A549 (cell line): ENCODE results near the gene RALGAPA1. TPM values are rescaled to one million over a fixed set of nuclear protein-coding genes. Genes with fewer than 3 reads are reported as not detected.
"Not testable (repeated sequence)": the region's sequence is repeated elsewhere in the genome, so short reads cannot be mapped to it uniquely, and the experiment has no call there.

Experiments used
- ATAC-seq, 2 experiments: fragments of 200-7000 bp in 1 of 2; fragments of >200 bp in 1 of 2; cut with Nextera tagmentation in 1 of 2; cut with Tn5 transposase in 1 of 2; 3 replicates each; pipeline versions ENCODE4 v1.8.0 to v1.9.1; 2018 to 2020; ENCODE audit warnings: mild to moderate bottlenecking in 1 of 2, moderate library complexity in 1 of 2
- CTCF ChIA-PET: fragments of 300-600 bp; sonication (Branson Sonifier 250); formaldehyde crosslinking; extraction: SDS; loops from one replicate; lab custom pipeline; 2021; ENCODE audit warnings: antibody characterized with exemption, inconsistent platforms; lab: Yijun Ruan, JAX
- POLR2A ChIA-PET: fragments of 350-600 bp; formaldehyde crosslinking; extraction: SDS; loops from one replicate; lab custom pipeline; 2021; ENCODE audit warnings: antibody characterized with exemption, inconsistent platforms; lab: Yijun Ruan, JAX
- DNase-seq, 2 experiments: peaks; one replicate each; pipeline versions ENCODE4 v3.0.0 to v3.0.0-alpha.2; 2011 to 2016; ENCODE audit warnings: low read depth in 1 of 2, low spot score in 1 of 2
- FAIRE-seq: peaks from 2 replicates; lab custom pipeline; 2011; peaks lifted over from hg19 to GRCh38; lab: Jason Lieb, UNC
- H3K27ac ChIP-seq, 2 experiments: fragments of >200 bp; sonication (Bioruptor Twin); formaldehyde crosslinking; 3 replicates each; pipeline ENCODE4 v1.5.1; 2016 to 2017
- H3K4me1 ChIP-seq: fragments of >200 bp; sonication (Bioruptor Twin); formaldehyde crosslinking; 3 replicates; pipeline ENCODE4 v1.6.1; 2016
- H3K4me2 ChIP-seq: fragments of >200 bp; sonication (Bioruptor Twin); formaldehyde crosslinking; 3 replicates; pipeline ENCODE4 v1.6.1; 2016
- H3K4me3 ChIP-seq: fragments of >200 bp; sonication (Bioruptor Twin); formaldehyde crosslinking; 3 replicates; pipeline ENCODE4 v1.5.1; 2016
- H3K9me3 ChIP-seq: fragments of >200 bp; sonication (Bioruptor Twin); formaldehyde crosslinking; 3 replicates; pipeline ENCODE4 v1.6.1; 2016
- BCL3 ChIP-seq: fragments of >200 bp; sonication (Bioruptor Twin); formaldehyde crosslinking; IDR thresholded peaks from 3 replicates; pipeline ENCODE4 v1.6.1; 2016
- CBX2 ChIP-seq: fragments of 200-600 bp; sonication (generic); IDR thresholded peaks from 2 replicates; pipeline ENCODE4 v1.6.1; 2016; ENCODE audit warnings: low read depth, mild to moderate bottlenecking, borderline replicate concordance
- ELK1 ChIP-seq: fragments of 150-350 bp; IDR thresholded peaks from 2 replicates; pipeline ENCODE4 v1.6.1; 2014; ENCODE audit warnings: low read depth, mild to moderate bottlenecking, low read length
- FOSL2 ChIP-seq, 2 experiments: fragments of 450-650 bp in 1 of 2; fragments of >200 bp in 1 of 2; sonication (Bioruptor Twin) in 1 of 2; formaldehyde crosslinking; IDR thresholded peaks; 2 replicates each; pipeline versions ENCODE4 v1.5.0 to v1.6.1; 2016 to 2020; ENCODE audit warnings: mild to moderate bottlenecking in 1 of 2, moderate library complexity in 1 of 2
- HDAC2 ChIP-seq: fragments of 200-600 bp; sonication (generic); IDR thresholded peaks from 2 replicates; pipeline ENCODE4 v1.6.1; 2016
- HMGXB4 ChIP-seq: fragments of 250-450 bp; sonication (Bioruptor Pico); IDR thresholded peaks from 2 replicates; pipeline ENCODE4 v1.5.0; 2021; ENCODE audit warnings: mild to moderate bottlenecking, moderate library complexity, borderline replicate concordance
- JUN ChIP-seq, 2 experiments: fragments of >200 bp; sonication (Bioruptor Twin); formaldehyde crosslinking; IDR thresholded peaks; 2 replicates in 1 of 2; 3 replicates in 1 of 2; pipeline ENCODE4 v1.6.1; 2016 to 2017
- MAZ ChIP-seq: fragments of 150-350 bp; IDR thresholded peaks from 2 replicates; pipeline ENCODE4 v1.6.1; 2014; ENCODE audit warnings: antibody characterized with exemption, low read depth, low read length, borderline replicate concordance
- NR3C1 ChIP-seq: fragments of >200 bp; sonication (Bioruptor Twin); formaldehyde crosslinking; IDR thresholded peaks from 3 replicates; pipeline ENCODE4 v1.6.1; 2017
- PHF8 ChIP-seq: fragments of 200-600 bp; sonication (generic); IDR thresholded peaks from 2 replicates; pipeline ENCODE4 v1.6.1; 2016; ENCODE audit warnings: low read depth, mild to moderate bottlenecking, antibody characterized with exemption, moderate library complexity, borderline replicate concordance
- POLR2A ChIP-seq: IDR thresholded peaks from 2 replicates; pipeline ENCODE4 v1.6.1; 2012; ENCODE audit warnings: mild to moderate bottlenecking, low read length
- RNF2 ChIP-seq: fragments of 200-600 bp; sonication (generic); IDR thresholded peaks from 2 replicates; pipeline ENCODE4 v1.6.1; 2016; ENCODE audit warnings: low read depth, mild to moderate bottlenecking, antibody characterized with exemption, moderate library complexity, borderline replicate concordance
- TP53 ChIP-seq: fragments of 250-450 bp; sonication (Bioruptor Pico); IDR thresholded peaks from 2 replicates; pipeline ENCODE4 v1.5.0; 2021; ENCODE audit warnings: mild to moderate bottlenecking, moderate library complexity
- ZC3H11A ChIP-seq: fragments of 450-650 bp; IDR thresholded peaks from 2 replicates; pipeline ENCODE4 v1.6.1; 2014; ENCODE audit warnings: antibody characterized with exemption, mild to moderate bottlenecking
- WGBS: methylation state at CpG from one replicate; pipeline ENCODE4 v1.1.6; 2017; ENCODE audit errors: missing lambda C conversion rate; 5-methylcytosine and 5-hydroxymethylcytosine counted together
- polyA minus RNA-seq: library from RNA; depleted of rRNA, polyadenylated mRNA; stranded (reverse); fragments of >200 nt; gene quantifications from 2 replicates; pipeline ENCODE4 v1.2.3, GENCODE V29; 2011; rRNA and poly(A)+ RNA removed
- polyA plus RNA-seq, 4 experiments: library from polyadenylated mRNA; depleted of rRNA in 3 of 4; stranded (reverse); fragments of >200 nt; fragmentation: RNase III in 1 of 4; extraction: RNeasy Plus Mini Kit Qiagen cat#74134 plus additional on column Dnase treatment in 1 of 4; gene quantifications; 2 replicates in 3 of 4; 3 replicates in 1 of 4; pipeline ENCODE4 v1.2.3, GENCODE V29; 2011 to 2017
- TF ChIP-seq, protein P1 (sequence below): fragments of >200 bp; sonication (Bioruptor Twin); formaldehyde crosslinking; IDR thresholded peaks from 3 replicates; pipeline ENCODE4 v1.5.1; 2016
- TF ChIP-seq, protein P2 (sequence below): IDR thresholded peaks from 2 replicates; pipeline ENCODE4 v1.6.1; 2012

The RALGAPA1 gene
- 17.1 and 17.7 TPM in 2 replicates for polyA plus RNA-seq (2011; rRNA removed)
- 2.4 and 2.8 TPM in 2 replicates for polyA plus RNA-seq (2012; cell fraction: cytosol; rRNA removed)
- 4.7 and 7.7 TPM in 2 replicates for polyA plus RNA-seq (2012; cell fraction: nucleus; rRNA removed)
- 7.1 to 8.2 TPM (median 8.0 TPM) in 3 replicates for polyA plus RNA-seq (2017; fragmentation: RNase III; extraction: RNeasy Plus Mini Kit Qiagen cat#74134 plus additional on column Dnase treatment)
- 27.5 and 35.4 TPM in 2 replicates for polyA minus RNA-seq

DNA sequence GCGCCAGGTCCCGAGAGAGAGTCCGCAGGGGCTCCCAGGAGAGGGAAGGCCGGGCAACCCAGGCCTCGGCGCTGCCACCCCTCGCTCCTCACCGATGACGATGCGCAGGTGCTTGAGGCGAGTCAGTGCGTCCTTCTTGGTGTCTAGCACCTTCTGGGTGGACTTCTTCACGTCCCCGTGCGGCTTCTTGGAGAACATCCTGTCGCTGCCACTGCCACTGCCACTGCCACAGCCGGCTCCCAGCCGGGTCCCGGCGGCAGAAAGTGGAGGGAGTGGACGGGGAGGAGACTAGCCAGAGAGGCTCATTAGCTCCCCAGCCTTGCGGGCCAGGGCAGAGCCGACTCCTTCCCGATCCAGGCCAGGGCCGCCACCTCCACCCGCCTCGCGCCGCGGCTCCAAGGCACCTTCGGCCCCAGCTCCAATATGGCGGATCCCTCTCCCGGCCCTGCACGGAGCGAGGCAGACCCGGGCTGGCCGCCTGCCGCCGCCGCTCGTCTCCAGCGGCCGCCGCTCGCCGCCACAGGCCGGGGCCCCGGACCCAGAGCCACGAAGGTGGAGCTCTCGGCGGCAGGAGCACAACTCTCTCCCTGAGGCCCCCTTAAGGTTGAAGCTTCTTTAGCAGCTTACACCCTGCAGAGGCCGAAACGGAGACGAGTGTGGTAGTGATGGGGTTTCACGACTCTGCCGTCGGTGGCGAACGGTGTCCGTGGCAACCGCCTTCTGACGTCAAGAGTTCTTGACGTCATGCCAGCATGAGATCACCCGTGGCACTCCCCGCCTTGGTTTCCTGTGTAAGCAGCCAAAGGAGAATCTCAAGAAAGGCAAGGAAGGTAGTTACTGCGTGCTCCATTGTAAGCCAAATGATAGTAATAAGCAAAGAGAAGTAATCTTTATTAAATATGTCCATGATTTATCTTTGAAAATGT, at the start of gene RALGAPA1:
TSS of gene RALGAPA1 (minus strand) at position 658 of the 926 bp plus-strand sequence. CDS start at position 198, 460 bp downstream.
- DNase-seq = peak; percentile 85 to 99
- Histone ChIP-seq H3K4me1 (peaks cover 18% of the 10 kb centered on the region), H3K4me2 (peak within 1 kb of the TSS; percentile 94), H3K4me3 (peak within 1 kb of the TSS; percentile 84)
- H3K9me3 ChIP-seq = not testable (repeated sequence)
- CTCF ChIA-PET = interaction anchor here (1.3 kb wide), 1 partner anchor 10 kb away, joined by 5 read pairs; no protein-coding TSS in a partner anchor
- peak; percentile 72; the same call in 1 of the 2 replicates for TF ChIP-seq PHF8
- TF ChIP-seq, protein P1, sequence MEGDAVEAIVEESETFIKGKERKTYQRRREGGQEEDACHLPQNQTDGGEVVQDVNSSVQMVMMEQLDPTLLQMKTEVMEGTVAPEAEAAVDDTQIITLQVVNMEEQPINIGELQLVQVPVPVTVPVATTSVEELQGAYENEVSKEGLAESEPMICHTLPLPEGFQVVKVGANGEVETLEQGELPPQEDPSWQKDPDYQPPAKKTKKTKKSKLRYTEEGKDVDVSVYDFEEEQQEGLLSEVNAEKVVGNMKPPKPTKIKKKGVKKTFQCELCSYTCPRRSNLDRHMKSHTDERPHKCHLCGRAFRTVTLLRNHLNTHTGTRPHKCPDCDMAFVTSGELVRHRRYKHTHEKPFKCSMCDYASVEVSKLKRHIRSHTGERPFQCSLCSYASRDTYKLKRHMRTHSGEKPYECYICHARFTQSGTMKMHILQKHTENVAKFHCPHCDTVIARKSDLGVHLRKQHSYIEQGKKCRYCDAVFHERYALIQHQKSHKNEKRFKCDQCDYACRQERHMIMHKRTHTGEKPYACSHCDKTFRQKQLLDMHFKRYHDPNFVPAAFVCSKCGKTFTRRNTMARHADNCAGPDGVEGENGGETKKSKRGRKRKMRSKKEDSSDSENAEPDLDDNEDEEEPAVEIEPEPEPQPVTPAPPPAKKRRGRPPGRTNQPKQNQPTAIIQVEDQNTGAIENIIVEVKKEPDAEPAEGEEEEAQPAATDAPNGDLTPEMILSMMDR = peak; percentile 32
- TF ChIP-seq, protein P2, sequence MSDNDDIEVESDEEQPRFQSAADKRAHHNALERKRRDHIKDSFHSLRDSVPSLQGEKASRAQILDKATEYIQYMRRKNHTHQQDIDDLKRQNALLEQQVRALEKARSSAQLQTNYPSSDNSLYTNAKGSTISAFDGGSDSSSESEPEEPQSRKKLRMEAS = peak; percentile 49
- peak; percentile 49 to 72; a peak in 1 of 5 replicates for TF ChIP-seq JUN (IDR thresholded peaks at IDR 0.05)
- peak; percentile 54; the same call in 1 of the 2 replicates for TF ChIP-seq HMGXB4 (CRISPR knock-in tag)
- peak; percentile 71 for TF ChIP-seq POLR2A
- TF ChIP-seq BCL3 = peak; percentile 63; the same call in 1 of the 3 replicates
- TF ChIP-seq, all 56 proteins: peak for 7; not testable (repeated sequence) for 49
- not testable (repeated sequence) for FAIRE-seq
- peak; percentile 99 for ATAC-seq
- H3K27ac ChIP-seq = peak within 1 kb of the TSS; percentile 86 to 92
- 4% methylated on average over 31 of the region's 66 CpGs for WGBS
- POLR2A ChIA-PET = interaction anchor here (1.7 kb wide), 1 partner anchor 17 kb away, joined by 20 read pairs; the partner anchor contains the start of gene BRMS1L

DNA sequence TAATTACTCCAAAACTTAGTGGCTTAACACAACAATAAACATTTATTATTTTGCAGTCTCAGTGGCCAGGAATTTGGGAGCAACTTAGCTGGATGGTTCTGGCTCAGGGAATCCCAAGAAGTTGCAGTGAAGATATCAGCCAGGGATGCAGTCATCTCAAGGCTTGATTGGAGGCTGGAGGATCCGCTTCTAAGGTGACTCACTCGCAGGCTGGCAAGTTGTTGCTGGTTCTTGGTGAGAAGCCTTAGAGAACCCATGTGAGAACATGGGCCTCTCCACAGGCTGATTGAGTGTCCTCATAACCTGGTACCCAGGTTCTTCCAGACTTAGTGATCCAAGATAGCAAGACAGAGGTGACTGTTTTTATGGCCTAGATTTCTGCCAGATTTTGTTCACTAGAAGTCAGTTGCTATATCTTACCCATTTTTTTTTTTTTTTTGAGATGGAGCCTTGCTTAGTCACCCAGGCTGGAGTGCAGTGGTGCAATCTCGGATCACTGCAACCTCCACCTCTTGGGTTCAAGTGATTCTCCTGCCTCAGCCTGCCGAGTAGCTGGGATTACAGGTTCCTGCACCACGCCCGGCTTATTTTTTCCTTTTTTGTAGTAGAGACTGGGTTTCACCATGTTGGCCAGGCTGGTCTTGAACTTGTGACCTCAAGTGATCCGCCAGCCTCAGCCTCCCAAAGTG, 49.6 kb upstream of the RALGAPA1 start:
- Histone ChIP-seq H3K4me2 (no peak overlapping the region), H3K9me3 (no peaks in the 10 kb centered on the region), H3K4me1 (no peaks in the 10 kb centered on the region), H3K27ac (no peak overlapping the region), H3K4me3 (no peak overlapping the region)
- ATAC-seq (no peak), FAIRE-seq (no peak), DNase-seq (no peak)
- CTCF ChIA-PET = interaction anchor here (3.3 kb wide), 1 partner anchor 21 kb away, joined by 8 read pairs; no protein-coding TSS in a partner anchor
- 92% methylated on average over 7 of the region's 7 CpGs for WGBS
- POLR2A ChIA-PET = no interaction called here
- TF ChIP-seq BCL3 (no peak), ELK1 (no peak), FOSL2 (IDR thresholded peaks at IDR 0.05) (no peak), FOSL2 (CRISPR knock-in tag; IDR thresholded peaks at IDR 0.05) (no peak), RNF2 (no peak), CBX2 (no peak), MAZ (no peak), HDAC2 (no peak), ZC3H11A (no peak), TP53 (CRISPR knock-in tag) (no peak), NR3C1 (no peak)
- TF ChIP-seq, protein P2 = no peak
